Nephron progenitor cell (in vitro differentiated cells): ENCODE results near the gene RAB29.

ENCODE experiments used
- DNase-seq: peaks from one replicate; pipeline ENCODE4 v3.0.0; 2021
- H3K27ac Mint-ChIP-seq: 2 replicates; pipeline ENCODE4 v1.8.0; 2021; ENCODE audit warnings: mild to moderate bottlenecking, moderate library complexity, mixed read lengths
- H3K27me3 Mint-ChIP-seq: 2 replicates; pipeline ENCODE4 v1.8.0; 2021; ENCODE audit warnings: mild to moderate bottlenecking, low read depth, mixed read lengths; ENCODE audit not compliant: poor library complexity
- H3K36me3 Mint-ChIP-seq: 2 replicates; pipeline ENCODE4 v1.8.0; 2021; ENCODE audit warnings: low read depth, mixed read lengths
- H3K4me1 Mint-ChIP-seq: 2 replicates; pipeline ENCODE4 v1.8.0; 2021; ENCODE audit warnings: mixed read lengths
- H3K4me3 Mint-ChIP-seq: 2 replicates; pipeline ENCODE4 v1.8.0; 2021; ENCODE audit warnings: mild to moderate bottlenecking, moderate library complexity, mixed read lengths
- H3K9me3 Mint-ChIP-seq: 2 replicates; pipeline ENCODE4 v1.8.0; 2021; ENCODE audit warnings: mild to moderate bottlenecking, moderate library complexity, mixed read lengths
- TF ChIP-seq, protein P1 (sequence below): fragments of 200-600 bp; sonication (generic); IDR thresholded peaks from 2 replicates; pipeline ENCODE4 v1.5.0; 2021; ENCODE audit warnings: antibody characterized with exemption

The RAB29 gene

DNA sequence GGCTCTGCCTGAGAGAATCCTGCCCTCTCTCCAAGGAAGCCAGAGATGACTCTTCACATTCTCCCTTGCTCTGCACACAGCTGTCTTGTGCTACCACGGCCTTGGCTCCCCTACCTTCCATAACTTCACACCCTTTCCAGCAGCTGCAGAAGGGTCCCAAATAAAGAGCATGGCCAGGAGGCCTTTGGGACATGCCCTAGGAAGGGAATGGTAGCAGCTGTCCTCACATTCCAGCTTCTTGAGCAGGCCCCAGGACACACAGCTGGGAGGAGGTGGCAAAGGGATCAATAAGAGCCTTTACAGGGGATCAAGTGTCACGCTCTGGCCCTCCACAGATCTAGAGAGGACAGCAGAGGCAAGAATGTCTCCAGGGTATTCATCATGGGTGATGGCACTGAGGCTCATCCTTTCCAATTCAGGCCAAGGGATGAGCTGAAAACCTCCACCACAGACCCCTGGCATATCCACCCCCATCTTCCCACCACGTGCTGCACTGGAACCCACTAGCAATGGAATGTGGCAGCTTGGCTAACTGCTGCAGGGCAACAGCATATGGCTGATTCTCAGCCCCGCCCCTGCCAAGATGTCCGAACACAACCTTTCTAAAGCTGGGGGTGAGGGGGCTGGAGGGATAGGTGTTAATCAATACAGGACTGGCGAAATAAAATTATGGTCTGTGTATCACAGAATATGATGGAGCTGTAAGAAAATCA, 17.8 kb upstream of the RAB29 start:
- Mint-ChIP-seq H3K9me3 (no peaks in the 10 kb centered on the region), H3K4me3 (no peak overlapping the region), H3K27me3 (no peaks in the 10 kb centered on the region), H3K27ac (peak overlapping the region; percentile 83), H3K36me3 (peaks cover 43% of the 10 kb centered on the region), H3K4me1 (peaks cover 9% of the 10 kb centered on the region)
- TF ChIP-seq, protein P1, sequence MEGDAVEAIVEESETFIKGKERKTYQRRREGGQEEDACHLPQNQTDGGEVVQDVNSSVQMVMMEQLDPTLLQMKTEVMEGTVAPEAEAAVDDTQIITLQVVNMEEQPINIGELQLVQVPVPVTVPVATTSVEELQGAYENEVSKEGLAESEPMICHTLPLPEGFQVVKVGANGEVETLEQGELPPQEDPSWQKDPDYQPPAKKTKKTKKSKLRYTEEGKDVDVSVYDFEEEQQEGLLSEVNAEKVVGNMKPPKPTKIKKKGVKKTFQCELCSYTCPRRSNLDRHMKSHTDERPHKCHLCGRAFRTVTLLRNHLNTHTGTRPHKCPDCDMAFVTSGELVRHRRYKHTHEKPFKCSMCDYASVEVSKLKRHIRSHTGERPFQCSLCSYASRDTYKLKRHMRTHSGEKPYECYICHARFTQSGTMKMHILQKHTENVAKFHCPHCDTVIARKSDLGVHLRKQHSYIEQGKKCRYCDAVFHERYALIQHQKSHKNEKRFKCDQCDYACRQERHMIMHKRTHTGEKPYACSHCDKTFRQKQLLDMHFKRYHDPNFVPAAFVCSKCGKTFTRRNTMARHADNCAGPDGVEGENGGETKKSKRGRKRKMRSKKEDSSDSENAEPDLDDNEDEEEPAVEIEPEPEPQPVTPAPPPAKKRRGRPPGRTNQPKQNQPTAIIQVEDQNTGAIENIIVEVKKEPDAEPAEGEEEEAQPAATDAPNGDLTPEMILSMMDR, result no peak
- no peak for DNase-seq

- TF ChIP-seq, protein P1, result no peak
- peaks cover 9% of the 10 kb centered on the region for H3K4me1 Mint-ChIP-seq
- no peak overlapping the region for H3K4me3 Mint-ChIP-seq
- no peak for DNase-seq
- peaks cover 37% of the 10 kb centered on the region for H3K36me3 Mint-ChIP-seq
- no peaks in the 10 kb centered on the region for H3K9me3 Mint-ChIP-seq
- no peaks in the 10 kb centered on the region for H3K27me3 Mint-ChIP-seq
- no peak overlapping the region for H3K27ac Mint-ChIP-seq
Observed at GRCh38 chr1:205792481-205792881, 17.2 kb upstream of the RAB29 start.

DNA sequence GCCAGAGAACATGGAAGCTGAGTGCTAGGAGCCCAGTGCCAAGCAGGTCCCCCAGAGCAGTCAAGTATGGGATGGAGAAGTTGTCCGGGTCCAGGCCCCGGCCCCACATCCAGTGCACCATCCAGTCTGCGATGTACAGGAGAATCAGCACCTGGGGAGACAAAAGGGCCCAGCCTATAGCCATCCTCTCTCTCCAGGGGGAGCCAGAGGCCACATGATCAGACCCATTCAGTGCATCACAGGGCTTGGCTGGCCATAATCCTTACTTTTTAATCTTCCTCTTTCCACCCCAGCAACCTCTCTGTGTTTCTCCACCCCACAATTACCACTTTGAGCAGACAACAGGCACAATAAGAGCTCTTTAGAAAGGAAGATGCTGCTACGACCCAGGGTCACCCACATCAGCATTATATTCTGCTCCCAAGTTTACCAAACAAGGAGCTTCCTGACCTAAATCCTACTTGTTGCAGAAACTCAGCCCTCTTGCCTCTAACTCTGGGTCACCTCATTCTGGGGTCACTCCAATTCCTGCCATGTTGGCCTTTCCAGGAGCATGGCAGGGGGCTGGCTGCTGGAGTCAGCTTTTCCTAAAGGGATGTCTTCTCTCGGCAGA, 16.4 kb upstream of the RAB29 start:
- H3K4me3 Mint-ChIP-seq, result no peak overlapping the region
- H3K27me3 Mint-ChIP-seq, result no peaks in the 10 kb centered on the region
- no peak overlapping the region for H3K27ac Mint-ChIP-seq
- peaks cover 30% of the 10 kb centered on the region for H3K36me3 Mint-ChIP-seq
- no peaks in the 10 kb centered on the region for H3K9me3 Mint-ChIP-seq
- H3K4me1 Mint-ChIP-seq, result peaks cover 9% of the 10 kb centered on the region
- DNase-seq, result peak; percentile 58
- TF ChIP-seq, protein P1, result peak; percentile 71

- no peak for DNase-seq
- no peak overlapping the region for H3K27ac Mint-ChIP-seq
- TF ChIP-seq, protein P1, result no peak
- no peaks in the 10 kb centered on the region for H3K9me3 Mint-ChIP-seq
- peaks cover 17% of the 10 kb centered on the region for H3K36me3 Mint-ChIP-seq
- H3K4me3 Mint-ChIP-seq, result no peak overlapping the region
- H3K27me3 Mint-ChIP-seq, result peaks cover 6% of the 10 kb centered on the region
- peaks cover 6% of the 10 kb centered on the region for H3K4me1 Mint-ChIP-seq
Observed at GRCh38 chr1:205787287-205787916, 12.1 kb upstream of the RAB29 start.

DNA sequence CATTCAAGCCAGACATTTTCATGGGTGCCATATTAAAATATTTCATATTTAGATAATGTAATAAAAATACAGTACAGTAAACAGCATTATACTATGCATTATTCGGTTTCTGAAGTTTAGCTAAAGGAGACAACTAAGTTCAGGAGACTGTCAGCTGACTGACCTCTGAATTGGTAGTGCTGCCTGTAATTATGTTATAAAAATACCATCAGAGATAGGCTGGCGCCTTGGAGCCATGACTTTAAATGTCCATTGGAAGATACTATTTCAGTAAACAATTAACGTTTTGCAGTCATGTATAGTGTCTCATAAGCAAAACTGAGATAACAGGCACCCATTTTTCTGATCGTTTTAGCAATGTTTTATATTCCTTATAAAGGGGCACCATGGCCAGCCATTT, 11.3 kb upstream of the RAB29 start:
- Mint-ChIP-seq H3K4me1 (peaks cover 6% of the 10 kb centered on the region), H3K27ac (no peak overlapping the region), H3K4me3 (no peak overlapping the region), H3K9me3 (no peaks in the 10 kb centered on the region), H3K27me3 (peaks cover 6% of the 10 kb centered on the region), H3K36me3 (peaks cover 17% of the 10 kb centered on the region)
- TF ChIP-seq, protein P1, result no peak
- DNase-seq, result no peak
